Measurements from ENCODE around the gene ZDHHC14.
"Not testable (repeated sequence)": the region's sequence is repeated elsewhere in the genome, so short reads cannot be mapped to it uniquely, and the experiment has no call there.

Gene ZDHHC14

GRCh38 chr6:157676241-157676640 lies 295.3 kb downstream of the ZDHHC14 start:
- DNase-seq, result no peak

- DNase-seq, result no peak
These were observed 296.2 kb downstream of the ZDHHC14 start for GRCh38 chr6:157677235-157677634.

GRCh38 chr6:157679605-157680580 lies 298.9 kb downstream of the ZDHHC14 start:
- DNase-seq, result no peak

GRCh38 chr6:157681041-157681650 lies 300.2 kb downstream of the ZDHHC14 start:
- no peak for DNase-seq

GRCh38 chr6:157682856-157683481 lies 302.0 kb downstream of the ZDHHC14 start:
- no peak for DNase-seq

GRCh38 chr6:157683707-157684106 lies 302.7 kb downstream of the ZDHHC14 start:
- no peak for DNase-seq

GRCh38 chr6:157684620-157685299 lies 303.8 kb downstream of the ZDHHC14 start:
- DNase-seq, result no peak

GRCh38 chr6:157685596-157686280 lies 304.7 kb downstream of the ZDHHC14 start:
- no peak for DNase-seq

- no peak for DNase-seq
These were observed 307.4 kb downstream of the ZDHHC14 start for GRCh38 chr6:157688275-157688959.

GRCh38 chr6:157688960-157689599 lies 308.1 kb downstream of the ZDHHC14 start:
- peak; percentile 60 for DNase-seq

- no peak for DNase-seq
These were observed 308.9 kb downstream of the ZDHHC14 start for GRCh38 chr6:157689875-157690274.

- DNase-seq, result no peak
These were observed 309.6 kb downstream of the ZDHHC14 start for GRCh38 chr6:157690441-157691210.

GRCh38 chr6:157691621-157692020 lies 310.6 kb downstream of the ZDHHC14 start:
- not testable (repeated sequence) for DNase-seq

- no peak for DNase-seq
These were observed 312.9 kb downstream of the ZDHHC14 start for GRCh38 chr6:157693867-157694266.

GRCh38 chr6:157695301-157696040 lies 314.5 kb downstream of the ZDHHC14 start:
- DNase-seq, result no peak

GRCh38 chr6:157699777-157700636 lies 319.0 kb downstream of the ZDHHC14 start:
- no peak for DNase-seq

- DNase-seq, result not testable (repeated sequence)
These were observed 325.4 kb downstream of the ZDHHC14 start for GRCh38 chr6:157706351-157706750.

- DNase-seq, result no peak
These were observed 325.9 kb downstream of the ZDHHC14 start for GRCh38 chr6:157706883-157707282.

GRCh38 chr6:157707576-157707975 lies 326.6 kb downstream of the ZDHHC14 start:
- DNase-seq, result no peak
